Thyroid gland (tissue), 4 donors: ENCODE measurements around the gene RIC3.

Experiments
- CTCF ChIP-seq, 6 experiments: fragments of 200-600 bp in 3 of 6; fragments of 450-650 bp in 3 of 6; sonication (generic) in 3 of 6; IDR thresholded peaks; one replicate each; pipeline ENCODE4 v1.5.1; 2016 to 2019; ENCODE audit warnings: antibody characterized with exemption in 6 of 6, mild to moderate bottlenecking in 2 of 6, inconsistent platforms in 1 of 6, moderate library complexity in 1 of 6
- POLR2A ChIP-seq, 2 donors: fragments of 450-650 bp; IDR thresholded peaks; one replicate each; pipeline ENCODE4 v1.6.1; 2017; ENCODE audit warnings: antibody characterized with exemption in 2 of 2, mild to moderate bottlenecking in 2 of 2, moderate library complexity in 1 of 2

GRCh38 chr11:8199676-8200075 lies 30.9 kb upstream of the RIC3 start:
- TF ChIP-seq CTCF (IDR thresholded peaks at IDR 0.05) (no peak), POLR2A (IDR thresholded peaks at IDR 0.05) (no peak)
